ENCODE data around the gene PER1. TPM values are rescaled to one million over a fixed set of nuclear protein-coding genes. Genes with fewer than 3 reads are reported as not detected.
"Not testable (repeated sequence)": the region's sequence is repeated elsewhere in the genome, so short reads cannot be mapped to it uniquely, and the experiment has no call there.

The PER1 gene
- total RNA-seq, 2 donors from 2014 or later = 27.5 to 78.8 TPM

GRCh38 chr17:8176197-8176940 is 24.2 kb upstream of the PER1 start, which contains the start of gene TMEM107:
TMEM107 (minus strand) TSS chr17:8176380; CDS start chr17:8176286, 94 bp downstream.
- WGBS, 2 donors = 1 to 3% methylated on average over 18 to 56 of the region's 56 CpGs
- intact Hi-C loops (cut with DNase I) = loop anchor here (5.0 kb wide), 1 partner anchor 49 kb away; no protein-coding TSS in a partner anchor
- H3K36me3 ChIP-seq (replicated peaks in 1 of 2; ENCODE audit: insufficient read depth in 1 of 2, low read depth in 2 of 2) = no peaks in the 10 kb centered on the region
- H3K27me3 ChIP-seq = no peaks in the 10 kb centered on the region
- ATAC-seq = peak; percentile 74
- peak; percentile 86 to 90 (median 90) for DNase-seq
- TF ChIP-seq POLR2A (IDR thresholded peaks at IDR 0.05) = peak in 2 of 3 donors; percentile 54 to 63
- TF ChIP-seq, protein P1, sequence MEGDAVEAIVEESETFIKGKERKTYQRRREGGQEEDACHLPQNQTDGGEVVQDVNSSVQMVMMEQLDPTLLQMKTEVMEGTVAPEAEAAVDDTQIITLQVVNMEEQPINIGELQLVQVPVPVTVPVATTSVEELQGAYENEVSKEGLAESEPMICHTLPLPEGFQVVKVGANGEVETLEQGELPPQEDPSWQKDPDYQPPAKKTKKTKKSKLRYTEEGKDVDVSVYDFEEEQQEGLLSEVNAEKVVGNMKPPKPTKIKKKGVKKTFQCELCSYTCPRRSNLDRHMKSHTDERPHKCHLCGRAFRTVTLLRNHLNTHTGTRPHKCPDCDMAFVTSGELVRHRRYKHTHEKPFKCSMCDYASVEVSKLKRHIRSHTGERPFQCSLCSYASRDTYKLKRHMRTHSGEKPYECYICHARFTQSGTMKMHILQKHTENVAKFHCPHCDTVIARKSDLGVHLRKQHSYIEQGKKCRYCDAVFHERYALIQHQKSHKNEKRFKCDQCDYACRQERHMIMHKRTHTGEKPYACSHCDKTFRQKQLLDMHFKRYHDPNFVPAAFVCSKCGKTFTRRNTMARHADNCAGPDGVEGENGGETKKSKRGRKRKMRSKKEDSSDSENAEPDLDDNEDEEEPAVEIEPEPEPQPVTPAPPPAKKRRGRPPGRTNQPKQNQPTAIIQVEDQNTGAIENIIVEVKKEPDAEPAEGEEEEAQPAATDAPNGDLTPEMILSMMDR (IDR thresholded peaks at IDR 0.05) = peak in 1 of 7 experiments; percentile 5
- H3K27ac ChIP-seq = peak within 1 kb of the TSS; percentile 56 to 79 (median 78)
- peak within 1 kb of the TSS in 1 of 2 donors; percentile 16 for H3K4me3 ChIP-seq
- H3K9me3 ChIP-seq = no peaks in the 10 kb centered on the region
- peaks cover 40% of the 10 kb centered on the region for H3K4me1 ChIP-seq

GRCh38 chr17:8175795-8176196 is 23.6 kb upstream of the PER1 start:
- H3K36me3 ChIP-seq (replicated peaks in 1 of 2; ENCODE audit: insufficient read depth in 1 of 2, low read depth in 2 of 2) = no peaks in the 10 kb centered on the region
- ATAC-seq = peak; percentile 1
- no peak for TF ChIP-seq POLR2A (IDR thresholded peaks at IDR 0.05)
- TF ChIP-seq, protein P1 (IDR thresholded peaks at IDR 0.05) = no peak
- 18 to 19% methylated on average over 11 of the region's 11 CpGs for WGBS, 2 donors
- H3K27ac ChIP-seq = peak overlapping the region; percentile 56 to 79 (median 78)
- peak in 1 of 4 donors; percentile 21 for DNase-seq
- peak overlapping the region in 1 of 2 donors; percentile 16 for H3K4me3 ChIP-seq
- peaks cover 40% of the 10 kb centered on the region for H3K4me1 ChIP-seq
- intact Hi-C loops (cut with DNase I) = loop anchor here (5.0 kb wide), 1 partner anchor 48 kb away; no protein-coding TSS in a partner anchor
- no peaks in the 10 kb centered on the region for H3K9me3 ChIP-seq
- H3K27me3 ChIP-seq = no peaks in the 10 kb centered on the region

DNA sequence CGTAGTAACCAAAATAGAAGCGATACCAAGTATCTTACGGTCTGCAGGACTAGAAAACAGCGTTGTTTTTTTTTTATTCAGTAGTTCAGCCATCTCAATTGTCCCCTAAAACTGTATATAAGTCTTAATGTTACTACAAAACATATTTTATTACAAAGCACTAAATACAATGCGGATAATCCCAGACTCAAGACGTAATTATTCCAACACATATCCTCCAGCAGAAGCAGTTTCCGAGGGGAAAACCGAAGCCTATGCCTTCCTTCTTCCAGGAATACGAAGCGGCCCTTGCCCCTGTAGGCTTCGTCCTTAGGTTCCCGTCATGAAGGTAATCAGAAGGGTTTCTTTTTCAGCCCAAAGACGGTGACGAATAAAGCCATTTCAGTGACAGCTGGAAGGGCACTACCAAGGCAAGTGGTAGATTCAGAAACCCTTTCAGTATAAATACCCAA is 21.7 kb upstream of the PER1 start:
- DNase-seq (no peak), ATAC-seq (no peak)
- WGBS, 2 donors = 0 to 1% methylated on average over 13 to 14 of the region's 14 CpGs
- H3K27ac ChIP-seq = peak overlapping the region; percentile 85 to 99 (median 94)
- no peaks in the 10 kb centered on the region for H3K36me3 ChIP-seq (replicated peaks in 1 of 2; ENCODE audit: insufficient read depth in 1 of 2, low read depth in 2 of 2)
- H3K4me3 ChIP-seq = peak overlapping the region; percentile 8 to 10
- no peak for TF ChIP-seq POLR2A (IDR thresholded peaks at IDR 0.05)
- TF ChIP-seq, protein P1 (IDR thresholded peaks at IDR 0.05) = no peak
- H3K4me1 ChIP-seq = peaks cover 40% of the 10 kb centered on the region
- intact Hi-C loops (cut with DNase I) = no loop called here
- no peaks in the 10 kb centered on the region for H3K27me3 ChIP-seq
- H3K9me3 ChIP-seq = no peaks in the 10 kb centered on the region

DNA sequence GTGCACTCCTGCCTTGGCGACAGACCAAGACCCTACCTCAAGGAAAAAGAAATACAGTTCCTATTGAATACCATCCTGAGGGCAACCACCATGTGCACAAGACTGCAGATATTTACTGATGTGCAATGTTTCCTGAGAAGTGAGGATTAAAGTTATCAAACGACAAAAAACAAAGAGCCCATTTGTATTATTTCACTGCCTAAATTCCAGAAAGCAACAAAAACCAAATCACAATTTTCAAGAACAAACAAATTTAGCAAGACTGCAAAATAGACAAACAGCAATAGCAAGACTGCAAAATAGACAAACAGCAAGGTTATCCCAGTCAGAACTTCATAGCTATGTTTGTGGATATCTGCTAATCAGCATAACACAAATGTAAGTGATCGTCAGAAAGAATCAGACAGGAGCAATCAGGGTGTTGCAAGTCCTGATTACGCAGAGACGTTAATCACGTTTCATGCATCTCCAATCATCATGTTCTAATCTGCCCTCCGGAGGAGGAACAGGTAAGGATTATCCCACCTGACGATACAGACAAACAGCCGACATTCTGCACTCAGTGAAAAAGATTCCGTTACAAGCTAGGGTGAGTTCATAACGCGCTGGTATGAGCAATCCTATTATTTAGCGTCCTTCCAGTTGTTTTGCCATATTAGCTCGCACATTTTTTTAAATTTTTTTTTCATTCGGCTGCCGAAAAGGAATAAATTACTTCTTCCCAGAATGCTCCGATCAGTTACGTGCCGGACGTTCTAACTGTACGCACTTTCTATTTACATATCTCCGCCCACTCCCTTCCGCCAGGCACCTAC is 21.1 kb upstream of the PER1 start:
- Histone ChIP-seq H3K9me3 (no peaks in the 10 kb centered on the region), H3K27ac (peak overlapping the region; percentile 85 to 99 (median 94)), H3K27me3 (no peaks in the 10 kb centered on the region), H3K36me3 (replicated peaks in 1 of 2; ENCODE audit: insufficient read depth in 1 of 2, low read depth in 2 of 2) (no peaks in the 10 kb centered on the region), H3K4me3 (peak overlapping the region in 1 of 2 donors; percentile 8), H3K4me1 (peaks cover 40% of the 10 kb centered on the region)
- DNase-seq (peak; percentile 83 to 94 (median 88)), ATAC-seq (peak; percentile 88)
- intact Hi-C loops (cut with DNase I) = no loop called here
- 0 to 1% methylated on average over 23 of the region's 23 CpGs for WGBS, 2 donors
- TF ChIP-seq POLR2A (IDR thresholded peaks at IDR 0.05) = peak; percentile 99 to 100 (median 100)
- TF ChIP-seq, protein P1 (IDR thresholded peaks at IDR 0.05) = peak in 2 of 7 experiments; percentile 12 to 15

DNA sequence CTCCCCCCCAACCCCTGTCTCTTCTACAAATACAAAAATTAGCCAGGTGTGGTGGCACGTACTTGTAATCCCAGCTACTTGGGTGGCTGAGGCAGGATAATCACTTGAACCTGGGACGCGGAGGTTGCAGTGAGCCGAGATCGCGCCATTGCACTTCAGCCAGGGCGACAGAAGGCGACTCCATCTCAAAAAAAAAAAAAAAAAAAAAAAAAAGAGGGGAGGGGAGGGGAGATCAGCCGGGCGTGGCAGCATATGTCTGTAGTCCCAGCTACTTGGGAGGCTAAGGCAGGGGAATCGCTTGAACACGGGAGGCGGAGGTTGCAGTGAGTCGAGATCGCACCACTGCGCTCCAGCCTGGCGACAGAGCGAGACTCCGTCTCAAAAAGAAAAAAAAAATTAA is 18.0 kb upstream of the PER1 start:
- H3K27ac ChIP-seq; DNase-seq; H3K27me3 ChIP-seq; H3K9me3 ChIP-seq; H3K4me3 ChIP-seq; ATAC-seq; H3K36me3 ChIP-seq (replicated peaks in 1 of 2; ENCODE audit: insufficient read depth in 1 of 2, low read depth in 2 of 2); intact Hi-C loops (cut with DNase I): not testable (repeated sequence)
- H3K4me1 ChIP-seq = peaks cover 22% of the 10 kb centered on the region
- 91 to 92% methylated on average over 14 to 19 of the region's 19 CpGs for WGBS, 2 donors

All from body of pancreas (tissue), 4 donors.